GM19351 (cell line): Measurements from ENCODE around the gene SEC22C.
"Not testable (repeated sequence)": the region's sequence is repeated elsewhere in the genome, so short reads cannot be mapped to it uniquely, and the experiment has no call there.

ENCODE experiments used
- ATAC-seq: cut with Tn5 transposase; IDR thresholded peaks from one replicate; pipeline ENCODE4 v1.9.1; 2021; ENCODE audit warnings: mild to moderate bottlenecking, moderate library complexity; ENCODE audit not compliant: unreplicated experiment

The SEC22C gene

GRCh38 chr3:42581709-42582473, at the start of gene SEC22C:
Gene SEC22C (minus strand): TSS chr3:42581967. CDS start chr3:42569046, 12,921 bp downstream.
- peak; percentile 88 for ATAC-seq

- no peak for ATAC-seq
These were observed 31.7 kb upstream of the SEC22C start for GRCh38 chr3:42613462-42613861.

GRCh38 chr3:42612928-42613327, 31.2 kb upstream of the SEC22C start:
- ATAC-seq = peak; percentile 96

- ATAC-seq = no peak
These were observed 30.4 kb upstream of the SEC22C start for GRCh38 chr3:42612217-42612616.

GRCh38 chr3:42610976-42611375, 29.2 kb upstream of the SEC22C start:
- ATAC-seq = no peak

GRCh38 chr3:42608581-42608980, 26.8 kb upstream of the SEC22C start:
- ATAC-seq = no peak

GRCh38 chr3:42605546-42606173, 23.9 kb upstream of the SEC22C start:
- no peak for ATAC-seq

GRCh38 chr3:42602961-42603360, 21.2 kb upstream of the SEC22C start:
- ATAC-seq = no peak

GRCh38 chr3:42601896-42602581, 20.3 kb upstream of the SEC22C start:
- ATAC-seq = peak; percentile 21

- ATAC-seq = peak; percentile 20
These were observed 19.4 kb upstream of the SEC22C start for GRCh38 chr3:42600958-42601675.

GRCh38 chr3:42600111-42600957, 18.6 kb upstream of the SEC22C start, which contains the start of gene NKTR:
Gene NKTR (plus strand): TSS chr3:42600686. CDS start chr3:42601007, 321 bp downstream.
- ATAC-seq = peak; percentile 83

- not testable (repeated sequence) for ATAC-seq
These were observed 15.3 kb upstream of the SEC22C start for GRCh38 chr3:42597098-42597497.

GRCh38 chr3:42595682-42596081, 13.9 kb upstream of the SEC22C start:
- no peak for ATAC-seq

- no peak for ATAC-seq
These were observed 11.9 kb upstream of the SEC22C start for GRCh38 chr3:42593635-42594034.

GRCh38 chr3:42591811-42592210, 10.0 kb upstream of the SEC22C start:
- ATAC-seq = no peak

GRCh38 chr3:42590989-42591756, 9.4 kb upstream of the SEC22C start:
- no peak for ATAC-seq

- ATAC-seq = no peak
These were observed 7.8 kb upstream of the SEC22C start for GRCh38 chr3:42589382-42590109.

- ATAC-seq = no peak
These were observed 6.9 kb upstream of the SEC22C start for GRCh38 chr3:42588625-42589024.
